ENCODE measurements around the gene NPDC1.
"Not testable (repeated sequence)": the region's sequence is repeated elsewhere in the genome, so short reads cannot be mapped to it uniquely, and the experiment has no call there.

NPDC1 gene

GRCh38 chr9:137013571-137013940, 32.4 kb downstream of the NPDC1 start:
- no peak for DNase-seq (ENCODE audit: low read depth in 1 of 2, low spot score in 1 of 2)

GRCh38 chr9:137012694-137013570, 33.0 kb downstream of the NPDC1 start:
- no peak for DNase-seq (ENCODE audit: low read depth in 1 of 2, low spot score in 1 of 2)

- no peak for DNase-seq (ENCODE audit: low read depth in 1 of 2, low spot score in 1 of 2)
Measured at GRCh38 chr9:137011907-137012675, 33.9 kb downstream of the NPDC1 start.

- no peak for DNase-seq (ENCODE audit: low read depth in 1 of 2, low spot score in 1 of 2)
Measured at GRCh38 chr9:137011156-137011555, 34.8 kb downstream of the NPDC1 start.

GRCh38 chr9:137009938-137010732, 35.8 kb downstream of the NPDC1 start:
- no peak for DNase-seq (ENCODE audit: low read depth in 1 of 2, low spot score in 1 of 2)

GRCh38 chr9:137009217-137009616, 36.8 kb downstream of the NPDC1 start:
- DNase-seq (ENCODE audit: low read depth in 1 of 2, low spot score in 1 of 2), result no peak

GRCh38 chr9:137008312-137008711, 37.7 kb downstream of the NPDC1 start:
- no peak for DNase-seq (ENCODE audit: low read depth in 1 of 2, low spot score in 1 of 2)

- no peak for DNase-seq (ENCODE audit: low read depth in 1 of 2, low spot score in 1 of 2)
Measured at GRCh38 chr9:137007816-137008270, 38.1 kb downstream of the NPDC1 start.

GRCh38 chr9:137007108-137007815, 38.7 kb downstream of the NPDC1 start:
- no peak for DNase-seq (ENCODE audit: low read depth in 1 of 2, low spot score in 1 of 2)

GRCh38 chr9:137006116-137007003, 39.6 kb downstream of the NPDC1 start:
- DNase-seq (ENCODE audit: low read depth in 1 of 2, low spot score in 1 of 2), result no peak

- not testable (repeated sequence) for DNase-seq (ENCODE audit: low read depth in 1 of 2, low spot score in 1 of 2)
Measured at GRCh38 chr9:137004285-137004684, 41.7 kb downstream of the NPDC1 start.

- DNase-seq (ENCODE audit: low read depth in 1 of 2, low spot score in 1 of 2), result no peak
Measured at GRCh38 chr9:137002646-137003041, 43.3 kb downstream of the NPDC1 start.

GRCh38 chr9:137001857-137002645, 43.9 kb downstream of the NPDC1 start:
- no peak for DNase-seq (ENCODE audit: low read depth in 1 of 2, low spot score in 1 of 2)

- no peak for DNase-seq (ENCODE audit: low read depth in 1 of 2, low spot score in 1 of 2)
Measured at GRCh38 chr9:137000177-137000930, 45.6 kb downstream of the NPDC1 start.

GRCh38 chr9:136997830-136998234, 48.1 kb downstream of the NPDC1 start:
- DNase-seq (ENCODE audit: low read depth in 1 of 2, low spot score in 1 of 2), result no peak

- no peak for DNase-seq (ENCODE audit: low read depth in 1 of 2, low spot score in 1 of 2)
Measured at GRCh38 chr9:136997371-136997770, 48.6 kb downstream of the NPDC1 start.

GRCh38 chr9:136996361-136997292, 49.4 kb downstream of the NPDC1 start, which contains the start of gene CLIC3:
Gene CLIC3 (minus strand): TSS chr9:136996568. CDS start chr9:136996543, 25 bp downstream.
- no peak for DNase-seq (ENCODE audit: low read depth in 1 of 2, low spot score in 1 of 2)
